ENCODE measurements around the gene TGFBR1.

The TGFBR1 gene

DNA sequence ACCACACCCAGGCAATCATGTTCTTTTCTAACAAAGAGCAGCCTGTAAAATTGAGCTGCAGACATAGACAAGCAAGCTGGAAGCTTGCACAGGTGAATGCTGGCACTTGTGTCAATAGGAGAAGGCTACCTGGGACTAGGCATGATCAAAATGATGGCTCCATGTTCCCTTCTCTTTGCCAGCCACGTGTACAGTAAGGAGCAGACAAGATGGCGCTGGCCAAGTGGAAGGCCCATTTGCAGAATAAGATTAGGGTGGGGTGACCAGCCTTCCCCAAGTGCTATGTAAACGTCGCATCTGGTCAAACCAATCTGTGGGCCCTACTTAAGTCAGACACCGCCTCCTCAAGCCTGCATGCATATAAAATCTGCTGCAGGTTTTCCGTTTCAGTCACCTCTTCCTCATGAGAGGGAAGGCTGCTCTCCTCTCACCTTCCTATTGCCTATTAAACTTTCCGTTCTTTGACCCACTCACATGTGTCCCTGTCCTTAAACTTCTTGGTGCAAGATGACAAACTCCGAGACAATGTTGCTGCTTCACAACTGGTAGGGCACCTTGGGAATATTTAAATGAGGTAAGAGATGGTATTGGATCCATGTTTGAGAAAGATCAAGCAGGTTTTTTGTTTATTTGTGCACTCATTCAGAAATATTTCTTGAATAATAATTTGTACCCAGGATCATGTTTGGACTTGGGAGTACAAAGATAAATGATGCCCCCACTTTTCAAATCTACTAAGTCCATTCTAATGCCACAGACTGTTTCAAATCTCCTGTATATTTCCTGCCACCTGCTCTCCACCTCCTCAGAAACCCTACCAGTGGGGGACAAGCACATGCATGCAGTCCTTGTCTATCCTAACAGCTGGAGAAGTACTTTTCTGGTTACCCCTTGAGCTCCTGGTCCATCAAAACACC, 30.7 kb upstream of the TGFBR1 start:
- Histone ChIP-seq H3K4me1 (ENCODE audit: control insufficient read depth, low read length) (peaks cover 9% of the 10 kb centered on the region), H3K27me3 (ENCODE audit: control insufficient read depth, low read length) (no peaks in the 10 kb centered on the region), H3K4me2 (ENCODE audit: low read length) (no peak overlapping the region), H3K79me2 (ENCODE audit: control insufficient read depth, low read length) (no peaks in the 10 kb centered on the region), H3K9me2 (replicated peaks; ENCODE audit: control insufficient read depth, low read length) (no peaks in the 10 kb centered on the region), H3F3A (ENCODE audit: control insufficient read depth, insufficient read depth) (no peaks in the 10 kb centered on the region), H3K27ac (ENCODE audit: low read depth, low read length) (no peak overlapping the region), H4K20me1 (ENCODE audit: control insufficient read depth, insufficient read depth, low read depth, low read length) (no peaks in the 10 kb centered on the region), H3K36me3 (ENCODE audit: control insufficient read depth, low read length) (no peaks in the 10 kb centered on the region), H3K9me3 (ENCODE audit: control insufficient read depth, insufficient read depth, low read length) (no peaks in the 10 kb centered on the region), H3K4me3 (ENCODE audit: low read length) (no peak overlapping the region)
- no peak for TF ChIP-seq EZH2phosphoT487 (IDR thresholded peaks at IDR 0.05; ENCODE audit: borderline replicate concordance, low read length)
- TF ChIP-seq, protein P1, sequence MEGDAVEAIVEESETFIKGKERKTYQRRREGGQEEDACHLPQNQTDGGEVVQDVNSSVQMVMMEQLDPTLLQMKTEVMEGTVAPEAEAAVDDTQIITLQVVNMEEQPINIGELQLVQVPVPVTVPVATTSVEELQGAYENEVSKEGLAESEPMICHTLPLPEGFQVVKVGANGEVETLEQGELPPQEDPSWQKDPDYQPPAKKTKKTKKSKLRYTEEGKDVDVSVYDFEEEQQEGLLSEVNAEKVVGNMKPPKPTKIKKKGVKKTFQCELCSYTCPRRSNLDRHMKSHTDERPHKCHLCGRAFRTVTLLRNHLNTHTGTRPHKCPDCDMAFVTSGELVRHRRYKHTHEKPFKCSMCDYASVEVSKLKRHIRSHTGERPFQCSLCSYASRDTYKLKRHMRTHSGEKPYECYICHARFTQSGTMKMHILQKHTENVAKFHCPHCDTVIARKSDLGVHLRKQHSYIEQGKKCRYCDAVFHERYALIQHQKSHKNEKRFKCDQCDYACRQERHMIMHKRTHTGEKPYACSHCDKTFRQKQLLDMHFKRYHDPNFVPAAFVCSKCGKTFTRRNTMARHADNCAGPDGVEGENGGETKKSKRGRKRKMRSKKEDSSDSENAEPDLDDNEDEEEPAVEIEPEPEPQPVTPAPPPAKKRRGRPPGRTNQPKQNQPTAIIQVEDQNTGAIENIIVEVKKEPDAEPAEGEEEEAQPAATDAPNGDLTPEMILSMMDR (IDR thresholded peaks at IDR 0.05; ENCODE audit: low read depth, low read length, poor library complexity, severe bottlenecking), result no peak

DNA sequence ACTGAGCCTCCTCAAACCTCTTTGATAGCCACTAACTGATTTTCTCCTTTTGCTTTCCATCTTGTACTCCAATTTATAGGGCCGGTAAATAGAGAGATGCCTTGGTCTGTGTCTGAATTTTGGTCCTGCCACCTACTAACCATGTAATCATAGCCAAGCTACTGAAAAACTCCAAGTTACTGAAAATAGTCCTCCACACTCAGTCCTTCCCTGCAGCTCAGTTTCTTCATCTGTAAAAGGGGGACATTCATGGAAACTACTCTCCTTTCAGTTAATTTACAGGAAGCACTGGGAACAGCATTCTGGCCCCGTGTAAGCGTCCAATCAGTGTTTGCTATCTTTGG, 30.0 kb upstream of the TGFBR1 start:
- no peak overlapping the region for H3K27ac ChIP-seq (ENCODE audit: low read depth, low read length)
- no peaks in the 10 kb centered on the region for H3K9me3 ChIP-seq (ENCODE audit: control insufficient read depth, insufficient read depth, low read length)
- peaks cover 9% of the 10 kb centered on the region for H3K4me1 ChIP-seq (ENCODE audit: control insufficient read depth, low read length)
- no peaks in the 10 kb centered on the region for H4K20me1 ChIP-seq (ENCODE audit: control insufficient read depth, insufficient read depth, low read depth, low read length)
- H3K27me3 ChIP-seq (ENCODE audit: control insufficient read depth, low read length), result no peaks in the 10 kb centered on the region
- H3K79me2 ChIP-seq (ENCODE audit: control insufficient read depth, low read length), result no peaks in the 10 kb centered on the region
- no peaks in the 10 kb centered on the region for H3K36me3 ChIP-seq (ENCODE audit: control insufficient read depth, low read length)
- H3K4me3 ChIP-seq (ENCODE audit: low read length), result no peak overlapping the region
- no peaks in the 10 kb centered on the region for H3F3A ChIP-seq (ENCODE audit: control insufficient read depth, insufficient read depth)
- H3K9me2 ChIP-seq (replicated peaks; ENCODE audit: control insufficient read depth, low read length), result no peaks in the 10 kb centered on the region
- TF ChIP-seq EZH2phosphoT487 (IDR thresholded peaks at IDR 0.05; ENCODE audit: borderline replicate concordance, low read length), result no peak
- TF ChIP-seq, protein P1 (IDR thresholded peaks at IDR 0.05; ENCODE audit: low read depth, low read length, poor library complexity, severe bottlenecking), result no peak
- no peak overlapping the region for H3K4me2 ChIP-seq (ENCODE audit: low read length)

DNA sequence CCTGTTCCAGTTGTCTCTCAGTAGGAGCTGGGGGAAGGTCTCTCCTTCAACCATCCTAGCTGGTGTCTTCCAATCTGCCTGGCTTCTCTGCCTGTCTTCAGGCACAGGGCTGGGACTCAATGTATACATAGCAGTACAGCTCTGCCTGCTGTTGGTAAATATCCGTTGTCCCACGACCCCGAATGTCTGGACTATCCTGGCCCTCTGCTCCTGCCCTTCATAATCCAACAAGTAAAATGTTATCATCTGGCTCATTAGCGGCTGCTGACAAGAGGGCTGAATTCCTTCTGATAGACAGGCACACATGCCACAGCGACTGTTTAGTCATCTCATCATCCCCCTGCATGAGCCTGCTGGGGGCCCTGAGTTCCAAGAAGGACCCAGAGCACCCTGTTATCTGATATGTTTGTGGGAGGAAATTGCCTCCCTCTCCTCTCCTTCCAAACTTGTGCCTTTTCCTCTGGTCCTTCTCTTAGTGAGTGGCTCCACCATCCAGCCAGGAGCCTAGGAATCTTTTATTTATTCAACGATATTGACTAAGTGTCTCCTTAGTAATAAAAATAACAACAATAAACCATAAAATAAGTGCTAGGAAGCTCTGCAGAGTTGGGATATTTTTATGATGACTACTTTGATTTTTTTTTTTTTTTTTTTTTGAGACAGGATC, 29.5 kb upstream of the TGFBR1 start:
- Histone ChIP-seq H4K20me1 (ENCODE audit: control insufficient read depth, insufficient read depth, low read depth, low read length) (no peaks in the 10 kb centered on the region), H3K4me2 (ENCODE audit: low read length) (no peak overlapping the region), H3K36me3 (ENCODE audit: control insufficient read depth, low read length) (no peaks in the 10 kb centered on the region), H3F3A (ENCODE audit: control insufficient read depth, insufficient read depth) (no peaks in the 10 kb centered on the region), H3K9me3 (ENCODE audit: control insufficient read depth, insufficient read depth, low read length) (no peaks in the 10 kb centered on the region), H3K79me2 (ENCODE audit: control insufficient read depth, low read length) (no peaks in the 10 kb centered on the region), H3K9me2 (replicated peaks; ENCODE audit: control insufficient read depth, low read length) (no peaks in the 10 kb centered on the region), H3K27me3 (ENCODE audit: control insufficient read depth, low read length) (no peaks in the 10 kb centered on the region), H3K4me3 (ENCODE audit: low read length) (no peak overlapping the region), H3K4me1 (ENCODE audit: control insufficient read depth, low read length) (peaks cover 9% of the 10 kb centered on the region), H3K27ac (ENCODE audit: low read depth, low read length) (no peak overlapping the region)
- TF ChIP-seq EZH2phosphoT487 (IDR thresholded peaks at IDR 0.05; ENCODE audit: borderline replicate concordance, low read length), result no peak
- TF ChIP-seq, protein P1 (IDR thresholded peaks at IDR 0.05; ENCODE audit: low read depth, low read length, poor library complexity, severe bottlenecking), result no peak

All from DOHH2 (cell line).